IPS-20b (cell line): ENCODE measurements around the gene RBM27.
"Not testable (repeated sequence)": the region's sequence is repeated elsewhere in the genome, so short reads cannot be mapped to it uniquely, and the experiment has no call there.

ENCODE experiments used
- H3K27ac ChIP-seq: one replicate; pipeline ENCODE4 v1.5.1; 2013; ENCODE audit warnings: low read length
- H3K27me3 ChIP-seq: 2 replicates; pipeline ENCODE4 v1.6.1; 2013; ENCODE audit warnings: mild to moderate bottlenecking, low read length, inconsistent platforms; ENCODE audit not compliant: insufficient read depth
- H3K36me3 ChIP-seq: 2 replicates; pipeline ENCODE4 v1.6.1; 2013; ENCODE audit warnings: low read depth, mild to moderate bottlenecking, inconsistent platforms, low read length, moderate library complexity; ENCODE audit not compliant: insufficient read depth
- H3K4me1 ChIP-seq: 2 replicates; pipeline ENCODE4 v1.6.1; 2013; ENCODE audit warnings: mild to moderate bottlenecking, control low read depth, inconsistent platforms, low read length, moderate library complexity; ENCODE audit not compliant: insufficient read depth
- H3K4me3 ChIP-seq: 2 replicates; pipeline ENCODE4 v1.5.1; 2013; ENCODE audit warnings: mild to moderate bottlenecking, low read length, inconsistent platforms
- H3K9ac ChIP-seq: 2 replicates; pipeline ENCODE4 v1.6.1; 2013; ENCODE audit warnings: low read depth, mild to moderate bottlenecking, inconsistent platforms, low read length, moderate library complexity
- H3K9me3 ChIP-seq: 2 replicates; pipeline ENCODE4 v1.6.1; 2013; ENCODE audit warnings: mild to moderate bottlenecking, low read depth, low read length, inconsistent platforms; ENCODE audit not compliant: insufficient read depth

The RBM27 gene

DNA sequence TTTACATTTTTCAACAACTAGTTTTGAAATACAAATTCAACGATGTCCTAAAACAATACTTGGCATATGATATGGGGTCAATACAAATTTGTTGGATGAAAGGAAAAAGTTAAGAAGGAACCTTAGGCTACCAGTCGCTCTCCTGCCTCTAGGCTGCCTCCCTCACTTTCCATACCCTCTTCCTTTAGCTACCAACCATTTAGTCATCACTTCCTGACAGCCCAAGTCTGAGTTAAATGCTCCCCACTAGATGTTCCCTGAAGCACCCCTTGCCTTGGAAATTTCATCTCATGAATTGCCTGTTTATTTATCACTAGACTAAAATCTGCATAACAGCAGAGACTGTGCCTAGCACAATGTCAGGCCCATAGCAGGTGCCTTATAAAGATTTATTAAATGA is 18.2 kb upstream of the RBM27 start:
- no peak overlapping the region for H3K4me3 ChIP-seq
- no peak overlapping the region for H3K9ac ChIP-seq
- H3K27ac ChIP-seq = no peak overlapping the region
- H3K4me1 ChIP-seq = peaks cover 5% of the 10 kb centered on the region
- H3K9me3 ChIP-seq = no peaks in the 10 kb centered on the region
- H3K36me3 ChIP-seq = peaks cover 8% of the 10 kb centered on the region; the same call in 1 of the 2 replicates
- no peaks in the 10 kb centered on the region for H3K27me3 ChIP-seq

DNA sequence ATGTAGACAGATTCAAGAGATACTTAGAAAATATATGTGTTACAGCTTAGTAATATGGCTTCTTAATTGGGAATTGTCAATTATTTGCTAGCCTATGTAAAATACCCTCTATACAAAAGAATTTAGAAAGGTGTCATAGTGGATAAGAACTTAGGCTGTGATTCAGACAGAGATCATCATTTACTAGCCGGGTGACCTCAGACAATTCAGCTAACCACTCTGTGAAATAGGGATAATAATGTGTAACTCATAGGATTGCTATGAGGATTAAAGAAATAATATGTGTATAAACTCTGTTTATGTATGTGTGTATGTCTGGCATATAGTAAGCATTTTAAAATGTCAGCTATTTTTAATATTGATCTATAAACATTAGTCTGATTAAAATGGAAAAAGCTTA is 15.0 kb upstream of the RBM27 start:
- no peaks in the 10 kb centered on the region for H3K36me3 ChIP-seq
- no peaks in the 10 kb centered on the region for H3K27me3 ChIP-seq
- no peaks in the 10 kb centered on the region for H3K9me3 ChIP-seq
- H3K9ac ChIP-seq = no peak overlapping the region
- no peak overlapping the region for H3K4me3 ChIP-seq
- H3K27ac ChIP-seq = no peak overlapping the region
- H3K4me1 ChIP-seq = no peaks in the 10 kb centered on the region

DNA sequence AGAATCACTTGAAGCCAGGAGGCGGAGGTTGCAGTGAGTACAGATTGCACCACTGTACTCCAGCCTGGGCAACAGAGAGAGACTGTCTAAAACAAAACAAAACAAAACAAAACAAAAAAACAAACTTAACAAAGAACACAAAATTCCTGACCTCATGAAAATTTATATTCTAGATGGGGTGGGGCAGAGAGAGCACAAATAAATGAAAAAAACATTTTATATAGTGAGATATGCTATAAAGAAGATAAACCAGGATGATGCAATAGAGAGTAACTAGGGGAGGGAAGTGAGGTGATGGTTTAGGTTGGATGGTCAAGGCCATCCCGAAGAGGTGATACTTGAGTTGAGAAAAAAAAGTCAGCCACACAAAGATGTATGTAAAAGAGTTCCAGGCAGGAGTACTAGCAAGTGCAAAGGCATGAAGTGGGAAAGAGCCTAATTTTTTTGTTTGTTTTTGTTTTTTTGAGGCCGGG is 10.8 kb upstream of the RBM27 start:
- Histone ChIP-seq H3K4me3 (no peak overlapping the region), H3K27me3 (no peaks in the 10 kb centered on the region), H3K4me1 (no peaks in the 10 kb centered on the region), H3K9ac (no peak overlapping the region), H3K27ac (no peak overlapping the region), H3K9me3 (no peaks in the 10 kb centered on the region), H3K36me3 (no peaks in the 10 kb centered on the region)

- H3K4me3 ChIP-seq = no peak overlapping the region
- H3K27ac ChIP-seq = no peak overlapping the region
- H3K9ac ChIP-seq = no peak overlapping the region
- no peaks in the 10 kb centered on the region for H3K9me3 ChIP-seq
- no peaks in the 10 kb centered on the region for H3K36me3 ChIP-seq
- H3K27me3 ChIP-seq = no peaks in the 10 kb centered on the region
- H3K4me1 ChIP-seq = no peaks in the 10 kb centered on the region
Observed at GRCh38 chr5:146193285-146193684, 10.1 kb upstream of the RBM27 start.

DNA sequence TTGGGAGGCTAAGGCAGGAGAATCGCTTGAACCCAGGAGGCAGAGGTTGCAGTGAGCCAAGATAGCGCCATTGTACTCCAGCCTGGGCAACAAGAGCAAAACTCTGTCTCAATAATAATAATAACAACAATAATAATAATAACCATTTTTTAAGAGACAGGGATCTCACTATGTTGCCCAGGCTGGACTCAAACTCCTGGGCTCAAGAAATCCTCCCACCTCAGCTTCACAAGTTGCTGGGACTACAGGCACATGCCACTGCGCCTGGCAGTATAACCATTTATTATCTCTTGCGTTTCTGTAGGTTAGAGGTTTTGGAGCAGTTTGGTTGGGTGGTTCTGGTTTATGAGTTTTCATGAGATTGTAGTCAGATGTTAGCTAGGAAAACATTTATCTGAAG is 8.4 kb upstream of the RBM27 start:
- H3K36me3 ChIP-seq, H3K27me3 ChIP-seq, H3K9ac ChIP-seq, H3K9me3 ChIP-seq, H3K4me1 ChIP-seq, H3K4me3 ChIP-seq, H3K27ac ChIP-seq: not testable (repeated sequence)

DNA sequence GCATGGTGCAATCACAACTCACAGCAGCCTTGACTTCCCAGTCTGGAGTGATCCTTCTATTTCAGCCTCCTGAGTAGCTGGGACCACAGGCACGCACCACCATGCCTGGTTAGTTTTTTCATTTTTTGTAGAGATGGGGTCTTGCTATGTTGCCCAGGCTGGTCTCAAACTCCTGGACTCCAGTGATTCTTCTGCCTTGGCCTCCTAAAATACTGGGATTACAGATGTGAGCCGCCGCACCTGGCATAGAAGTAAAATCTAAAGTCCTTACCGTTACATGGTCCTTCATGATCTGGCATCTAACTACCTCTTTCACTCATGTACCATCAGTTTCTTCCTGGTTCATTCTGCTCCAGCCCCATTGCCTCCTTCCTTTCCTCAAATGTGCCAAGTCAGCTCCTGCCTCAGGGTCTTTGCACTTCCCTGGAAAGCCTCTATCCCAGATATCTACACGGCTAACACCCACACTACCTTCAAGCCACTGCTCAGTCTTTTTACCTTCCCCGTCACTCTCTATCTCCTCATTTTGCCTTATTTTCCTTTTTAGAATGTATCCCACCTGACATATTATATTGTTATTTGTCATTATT is 6.9 kb upstream of the RBM27 start:
- no peaks in the 10 kb centered on the region for H3K4me1 ChIP-seq
- H3K9ac ChIP-seq = no peak overlapping the region
- no peaks in the 10 kb centered on the region for H3K27me3 ChIP-seq
- no peak overlapping the region for H3K27ac ChIP-seq
- H3K4me3 ChIP-seq = no peak overlapping the region
- no peaks in the 10 kb centered on the region for H3K9me3 ChIP-seq
- H3K36me3 ChIP-seq = no peaks in the 10 kb centered on the region

- Histone ChIP-seq H3K27ac (no peak overlapping the region), H3K4me3 (no peak overlapping the region), H3K36me3 (no peaks in the 10 kb centered on the region), H3K9ac (no peak overlapping the region), H3K9me3 (no peaks in the 10 kb centered on the region), H3K4me1 (peaks cover 4% of the 10 kb centered on the region; the same call in 1 of the 2 replicates), H3K27me3 (no peaks in the 10 kb centered on the region)
Observed at GRCh38 chr5:146199176-146199815, 4.1 kb upstream of the RBM27 start.

DNA sequence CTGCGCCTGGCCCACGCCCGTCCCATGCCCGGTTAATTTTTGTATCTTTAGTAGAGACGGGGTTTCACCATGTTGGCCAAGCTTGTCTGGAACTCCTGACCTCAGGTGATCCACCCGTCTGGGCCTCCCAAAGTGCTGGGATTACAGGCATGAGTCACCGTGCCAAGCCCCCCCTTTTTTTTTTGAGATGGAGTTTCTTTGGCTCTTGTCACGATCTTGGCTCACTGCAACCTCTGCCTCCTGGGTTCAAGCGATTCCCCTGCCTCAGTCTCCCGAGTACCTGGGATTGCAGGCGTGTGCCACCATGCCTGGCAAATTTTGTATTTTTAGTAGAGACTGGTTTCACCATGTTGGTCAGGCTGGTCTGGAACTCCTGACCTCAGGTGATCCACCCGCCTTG is 1.6 kb upstream of the RBM27 start:
- H3K27ac ChIP-seq = not testable (repeated sequence)

GRCh38 chr5:146203872-146204192 is 427 bp downstream of the RBM27 start:
- peak overlapping the region; percentile 98 for H3K4me3 ChIP-seq
- peak overlapping the region; percentile 93 for H3K9ac ChIP-seq
- H3K9me3 ChIP-seq = no peaks in the 10 kb centered on the region
- H3K27me3 ChIP-seq = no peaks in the 10 kb centered on the region
- H3K4me1 ChIP-seq = peaks cover 4% of the 10 kb centered on the region; the same call in 1 of the 2 replicates
- H3K27ac ChIP-seq = peak overlapping the region; percentile 71
- no peaks in the 10 kb centered on the region for H3K36me3 ChIP-seq

More for the DNA sequence above, 1.6 kb upstream of the RBM27 start:
- H3K36me3 ChIP-seq, H3K27me3 ChIP-seq, H3K9me3 ChIP-seq, H3K4me1 ChIP-seq, H3K9ac ChIP-seq, H3K4me3 ChIP-seq: not testable (repeated sequence)

DNA sequence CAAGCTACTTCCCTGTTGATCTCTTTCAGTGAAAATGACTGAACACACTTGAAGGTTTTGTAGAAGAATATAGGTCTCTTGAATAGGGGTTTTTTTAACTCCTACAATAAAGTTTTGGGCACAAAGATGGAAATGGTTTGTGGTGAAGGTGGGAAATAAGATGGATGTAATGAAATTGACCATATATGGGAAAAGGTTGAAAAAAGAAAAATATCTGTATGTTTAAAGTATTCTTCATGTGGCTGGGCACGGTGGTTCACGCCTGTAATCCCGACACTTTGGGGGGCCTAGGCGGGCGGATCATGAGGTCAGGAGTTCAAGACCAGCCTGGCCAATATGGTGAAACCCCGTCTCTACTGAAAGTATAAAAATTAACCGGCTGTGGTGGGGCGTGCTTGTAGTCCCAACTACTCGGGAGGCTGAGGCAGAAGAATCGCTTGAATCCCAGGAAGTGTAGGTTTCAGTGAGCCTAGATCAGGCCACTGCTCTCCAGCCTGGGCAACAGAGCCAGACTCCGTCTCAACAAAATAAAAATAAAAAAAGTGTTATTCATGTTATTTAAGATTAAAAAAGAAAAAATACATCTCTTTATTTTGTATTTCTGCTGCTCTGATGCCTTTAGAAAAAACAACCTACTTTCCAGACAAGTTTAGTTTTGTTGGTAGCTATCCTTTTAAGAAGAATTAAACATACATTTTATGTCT is 2.2 kb downstream of the RBM27 start:
- no peaks in the 10 kb centered on the region for H3K27me3 ChIP-seq
- no peaks in the 10 kb centered on the region for H3K36me3 ChIP-seq
- peaks cover 4% of the 10 kb centered on the region; the same call in 1 of the 2 replicates for H3K4me1 ChIP-seq
- H3K27ac ChIP-seq = no peak overlapping the region
- H3K4me3 ChIP-seq = peak overlapping the region; percentile 98
- no peaks in the 10 kb centered on the region for H3K9me3 ChIP-seq
- H3K9ac ChIP-seq = 0 out of 2 replicates have a peak overlapping the region, but pooled peaks have one; percentile 46

DNA sequence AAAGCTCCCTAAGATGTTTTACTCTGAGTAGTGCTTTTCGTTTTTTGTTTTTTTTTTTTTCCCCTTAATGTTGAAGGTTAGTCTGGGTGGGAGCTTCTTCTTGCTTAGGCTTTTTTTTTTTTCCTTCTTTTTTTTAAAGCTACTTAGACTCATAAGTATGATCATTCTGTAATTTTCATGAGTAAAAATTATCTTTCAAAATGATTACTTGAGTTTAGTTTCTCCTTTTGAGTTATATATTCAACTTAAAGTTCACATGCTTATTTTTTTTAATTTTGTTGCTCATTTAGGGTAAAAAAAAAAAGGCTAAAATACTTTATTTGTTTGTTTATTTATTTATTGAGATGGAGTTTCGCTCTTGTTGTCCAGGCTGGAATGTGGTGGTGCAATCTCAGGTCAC is 2.9 kb downstream of the RBM27 start:
- Histone ChIP-seq H3K9ac (no peak overlapping the region), H3K27me3 (no peaks in the 10 kb centered on the region), H3K36me3 (no peaks in the 10 kb centered on the region), H3K9me3 (no peaks in the 10 kb centered on the region), H3K27ac (no peak overlapping the region), H3K4me1 (peaks cover 4% of the 10 kb centered on the region; the same call in 1 of the 2 replicates), H3K4me3 (no peak overlapping the region)
